ENCODE results near the gene USP1.

USP1 gene

GRCh38 chr1:62426237-62426636, 10.6 kb upstream of the USP1 start:
- FAIRE-seq (no peak), DNase-seq (ENCODE audit: insufficient read length, low spot score) (no peak)

- DNase-seq (ENCODE audit: insufficient read length, low spot score) (no peak), FAIRE-seq (no peak)
Measured at GRCh38 chr1:62426794-62427193, 10.1 kb upstream of the USP1 start.

- FAIRE-seq: no peak
Measured at GRCh38 chr1:62428351-62428750, 8.5 kb upstream of the USP1 start.

GRCh38 chr1:62429581-62429980, 7.3 kb upstream of the USP1 start:
- no peak for DNase-seq (ENCODE audit: insufficient read length, low spot score)
- FAIRE-seq: no peak

More at GRCh38 chr1:62428351-62428750, 8.5 kb upstream of the USP1 start:
- no peak for DNase-seq (ENCODE audit: insufficient read length, low spot score)

- no peak for DNase-seq (ENCODE audit: insufficient read length, low spot score)
- FAIRE-seq: no peak
Measured at GRCh38 chr1:62433861-62434617, 2.8 kb upstream of the USP1 start.

GRCh38 chr1:62434618-62435001, 2.2 kb upstream of the USP1 start:
- no peak for FAIRE-seq
- no peak for DNase-seq (ENCODE audit: insufficient read length, low spot score)

GRCh38 chr1:62435231-62436038, 1.4 kb upstream of the USP1 start:
- DNase-seq (ENCODE audit: insufficient read length, low spot score): no peak
- FAIRE-seq: no peak

- FAIRE-seq (peak; percentile 91), DNase-seq (ENCODE audit: insufficient read length, low spot score) (no peak)
Measured at GRCh38 chr1:62436039-62436465, 797 bp upstream of the USP1 start.

GRCh38 chr1:62437273-62437940, 558 bp downstream of the USP1 start:
- FAIRE-seq (no peak), DNase-seq (ENCODE audit: insufficient read length, low spot score) (no peak)

- DNase-seq (ENCODE audit: insufficient read length, low spot score): no peak
- no peak for FAIRE-seq
Measured at GRCh38 chr1:62438163-62438562, 1.3 kb downstream of the USP1 start.

GRCh38 chr1:62439652-62440371, 3.0 kb downstream of the USP1 start:
- DNase-seq (ENCODE audit: insufficient read length, low spot score) (no peak), FAIRE-seq (no peak)

- FAIRE-seq (no peak), DNase-seq (ENCODE audit: insufficient read length, low spot score) (no peak)
Measured at GRCh38 chr1:62444701-62445100, 7.9 kb downstream of the USP1 start.

- FAIRE-seq (no peak), DNase-seq (ENCODE audit: insufficient read length, low spot score) (no peak)
Measured at GRCh38 chr1:62448221-62448933, 11.5 kb downstream of the USP1 start.

GRCh38 chr1:62450301-62450700, 13.5 kb downstream of the USP1 start:
- FAIRE-seq (no peak), DNase-seq (ENCODE audit: insufficient read length, low spot score) (no peak)

GRCh38 chr1:62452951-62453350, 16.1 kb downstream of the USP1 start:
- no peak for DNase-seq (ENCODE audit: insufficient read length, low spot score)
- FAIRE-seq: no peak

GRCh38 chr1:62457955-62458354, 21.1 kb downstream of the USP1 start:
- no peak for DNase-seq (ENCODE audit: insufficient read length, low spot score)
- FAIRE-seq: peak; percentile 23

- FAIRE-seq: no peak
- no peak for DNase-seq (ENCODE audit: insufficient read length, low spot score)
Measured at GRCh38 chr1:62462370-62462769, 25.5 kb downstream of the USP1 start.

- DNase-seq (ENCODE audit: insufficient read length, low spot score) (no peak), FAIRE-seq (no peak)
Measured at GRCh38 chr1:62467092-62467491, 30.2 kb downstream of the USP1 start.

- no peak for FAIRE-seq
- no peak for DNase-seq (ENCODE audit: insufficient read length, low spot score)
Measured at GRCh38 chr1:62476525-62477219, 39.8 kb downstream of the USP1 start.

GRCh38 chr1:62481681-62482080, 44.8 kb downstream of the USP1 start:
- no peak for DNase-seq (ENCODE audit: insufficient read length, low spot score)
- FAIRE-seq: no peak
